Gastroesophageal sphincter (tissue), 3 donors: ENCODE data around the gene ATAD2B.

ENCODE experiments used
- CTCF ChIP-seq, 4 experiments: fragments of 200-600 bp in 2 of 4; fragments of 450-650 bp in 2 of 4; sonication (generic) in 1 of 4; IDR thresholded peaks; one replicate each; pipeline ENCODE4 v1.5.1; 2017 to 2019; ENCODE audit warnings: antibody characterized with exemption in 4 of 4, mild to moderate bottlenecking in 2 of 4, moderate library complexity in 2 of 4
- POLR2AphosphoS5 ChIP-seq: sonication (generic); formaldehyde crosslinking; IDR thresholded peaks from one replicate; pipeline ENCODE4 v1.6.1; 2017; ENCODE audit warnings: antibody characterized with exemption

- TF ChIP-seq CTCF (IDR thresholded peaks at IDR 0.05) (no peak), POLR2AphosphoS5 (no peak)
Measured at GRCh38 chr2:23836971-23837565, 89.9 kb downstream of the ATAD2B start.
